Hindlimb muscle (tissue), 1 donor: ENCODE data around the gene XYLT1. TPM values are rescaled to one million over a fixed set of nuclear protein-coding genes. Genes with fewer than 3 reads are reported as not detected.
"Not testable (repeated sequence)": the region's sequence is repeated elsewhere in the genome, so short reads cannot be mapped to it uniquely, and the experiment has no call there.

Source experiments
- DNase-seq: peaks from one replicate; pipeline ENCODE4 v3.0.0-alpha.2; 2013
- polyA plus RNA-seq: library from polyadenylated mRNA; unstranded; fragments of 120-200 nt; gene quantifications from one replicate; pipeline ENCODE4 v1.2.1, GENCODE V29; 2013; ENCODE audit not compliant: insufficient read length

The XYLT1 gene
- polyA plus RNA-seq, 1 donor = 6.4 TPM

GRCh38 chr16:17335406-17335805 lies 135.4 kb downstream of the XYLT1 start:
- DNase-seq = not testable (repeated sequence)

DNA sequence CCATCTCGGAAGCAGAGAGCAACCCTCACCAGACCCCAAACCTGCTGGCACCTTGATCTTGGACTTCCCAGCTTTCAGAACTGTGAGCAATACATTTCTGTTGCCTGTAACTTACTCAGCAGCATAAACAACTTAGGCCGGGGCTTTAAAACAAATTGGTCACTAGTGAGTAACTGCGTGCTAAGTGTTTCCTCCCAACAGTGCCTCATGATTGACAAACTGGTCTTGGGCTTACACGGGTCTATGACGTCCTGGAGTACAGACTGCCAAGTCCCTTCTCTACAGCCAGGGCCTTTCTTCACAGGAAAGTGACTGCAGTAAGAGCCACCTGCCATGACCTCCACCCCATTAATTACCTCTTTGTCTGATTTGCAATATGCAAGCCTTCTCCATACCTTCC lies 136.7 kb downstream of the XYLT1 start:
- no peak for DNase-seq

GRCh38 chr16:17333229-17333628 lies 137.5 kb downstream of the XYLT1 start:
- DNase-seq = peak; percentile 53

DNA sequence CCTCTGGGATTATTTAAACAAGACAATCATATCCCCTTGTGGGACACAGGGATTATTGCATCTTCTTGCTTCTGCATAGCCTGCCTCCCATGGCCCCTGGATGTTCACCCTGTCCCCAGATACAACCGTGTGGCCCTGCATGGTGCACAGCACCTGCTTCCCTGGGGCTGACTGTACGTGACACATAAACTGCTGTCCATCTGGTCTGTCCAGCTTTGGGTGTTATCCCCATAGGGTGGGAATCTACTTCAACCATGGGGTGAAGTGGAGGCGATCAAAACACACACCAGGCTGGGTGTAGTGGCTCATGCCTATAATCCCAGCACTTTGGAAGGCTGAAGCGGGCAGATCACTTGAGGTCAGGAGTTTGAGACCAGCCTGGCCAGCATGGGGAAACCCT lies 138.8 kb downstream of the XYLT1 start:
- DNase-seq = no peak

DNA sequence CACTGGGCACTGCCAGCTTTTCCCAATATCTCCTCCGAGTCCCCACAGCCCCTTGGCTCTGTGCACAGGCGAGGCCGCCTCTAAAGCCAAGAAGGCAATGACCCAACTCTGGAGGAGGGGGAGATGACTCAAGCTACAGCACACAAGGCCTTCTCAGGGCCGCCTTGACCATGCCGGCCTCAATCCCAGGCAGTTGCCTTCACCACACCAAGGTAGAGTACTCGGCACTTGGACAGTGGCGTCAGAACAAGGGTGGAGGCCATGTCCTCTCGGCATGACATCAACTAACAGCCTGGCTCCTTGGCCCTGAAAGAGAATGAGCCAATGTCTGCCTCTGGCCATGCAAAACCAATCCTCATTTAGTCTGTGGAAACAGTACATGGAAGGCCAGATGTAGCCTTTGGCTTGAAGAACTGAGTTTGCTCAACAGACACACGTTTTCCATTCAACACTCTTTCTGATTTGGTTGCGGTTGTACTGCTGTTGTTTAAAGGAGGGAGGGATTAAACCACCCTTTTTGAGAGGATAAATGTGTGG lies 139.6 kb downstream of the XYLT1 start:
- DNase-seq = peak; percentile 64

- no peak for DNase-seq
These were observed 140.7 kb downstream of the XYLT1 start for GRCh38 chr16:17330044-17330443.

- no peak for DNase-seq
These were observed 141.4 kb downstream of the XYLT1 start for GRCh38 chr16:17329391-17329790.

GRCh38 chr16:17328932-17329331 lies 141.8 kb downstream of the XYLT1 start:
- peak; percentile 83 for DNase-seq

DNA sequence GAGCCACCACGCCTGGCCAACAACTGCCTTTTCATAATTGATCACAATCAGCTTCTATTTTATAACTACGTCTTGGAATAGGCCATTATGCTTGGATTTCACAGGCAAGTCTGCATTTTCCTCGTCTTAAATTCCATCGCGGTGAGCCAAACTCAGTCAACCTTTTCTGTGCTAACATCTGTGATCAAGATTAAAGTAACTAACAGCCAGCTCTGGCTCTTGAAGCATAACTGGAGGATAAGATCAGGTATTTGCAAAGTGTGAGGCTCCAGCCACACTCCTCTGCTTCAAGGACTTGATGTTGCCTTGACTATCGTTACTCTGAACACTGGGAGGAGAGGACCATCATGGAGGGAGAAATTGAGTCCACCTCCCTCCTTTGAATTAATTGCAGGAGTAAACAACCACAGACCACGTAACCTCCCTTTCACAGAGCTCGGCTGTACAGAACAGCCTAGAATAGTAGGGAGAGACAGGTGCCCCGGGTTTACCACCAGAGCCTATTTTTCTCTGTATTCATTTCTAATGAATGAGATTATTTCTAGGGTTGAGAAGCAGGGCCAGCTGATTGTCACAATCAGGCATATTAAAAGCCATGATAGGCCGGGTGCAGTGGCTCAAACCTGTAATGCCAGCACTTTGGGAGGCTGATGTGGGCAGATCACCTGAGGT lies 143.0 kb downstream of the XYLT1 start:
- no peak for DNase-seq

DNA sequence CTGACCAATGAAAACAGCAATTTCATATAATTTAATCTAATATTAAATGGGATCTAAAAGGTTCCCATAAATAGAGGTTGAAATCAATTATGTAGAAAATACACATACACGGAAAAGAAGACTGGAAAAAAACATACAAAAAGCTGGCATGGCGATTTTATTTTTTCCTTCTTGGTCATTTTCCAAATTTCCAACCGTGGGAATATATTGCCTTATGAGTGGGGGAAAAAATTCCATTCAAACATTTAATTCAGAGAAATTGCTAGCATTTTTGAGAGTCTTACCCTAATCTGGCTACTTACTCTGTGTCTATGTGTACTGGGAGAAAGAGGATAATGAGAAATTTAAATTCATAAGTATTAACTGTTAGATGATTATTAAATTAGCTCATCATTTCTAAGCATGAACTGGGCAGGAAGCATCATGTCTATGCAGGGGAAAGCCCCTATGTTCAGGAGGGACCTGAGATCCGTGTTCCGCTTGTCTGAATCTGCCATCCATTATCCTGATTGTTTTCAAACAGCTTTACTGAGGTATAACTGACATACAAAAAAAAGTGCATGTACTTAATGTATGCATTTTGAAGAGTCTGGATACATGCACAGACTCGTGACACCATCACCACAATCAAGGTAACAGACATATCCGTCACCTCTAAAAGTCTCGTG lies 145.2 kb downstream of the XYLT1 start:
- no peak for DNase-seq

- no peak for DNase-seq
These were observed 146.3 kb downstream of the XYLT1 start for GRCh38 chr16:17324451-17324850.

DNA sequence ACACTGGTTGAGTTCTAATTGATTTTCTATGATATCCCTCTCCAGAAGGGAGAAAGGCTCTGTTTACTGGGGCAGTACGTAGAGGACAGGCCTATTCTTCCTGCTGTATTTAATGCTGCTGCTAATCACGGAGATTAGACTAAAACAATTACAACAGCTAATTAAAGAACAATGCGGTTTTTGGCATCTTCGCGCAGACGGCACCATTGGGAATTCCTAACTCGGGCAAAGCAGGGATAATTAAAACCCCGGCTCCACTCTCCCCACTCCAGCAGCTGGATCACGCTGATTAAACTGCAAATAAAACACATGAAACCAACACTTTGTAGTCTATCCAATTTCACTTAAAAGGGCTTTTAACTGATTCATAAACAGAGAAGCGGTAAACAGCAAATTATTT lies 147.6 kb downstream of the XYLT1 start:
- DNase-seq = no peak

DNA sequence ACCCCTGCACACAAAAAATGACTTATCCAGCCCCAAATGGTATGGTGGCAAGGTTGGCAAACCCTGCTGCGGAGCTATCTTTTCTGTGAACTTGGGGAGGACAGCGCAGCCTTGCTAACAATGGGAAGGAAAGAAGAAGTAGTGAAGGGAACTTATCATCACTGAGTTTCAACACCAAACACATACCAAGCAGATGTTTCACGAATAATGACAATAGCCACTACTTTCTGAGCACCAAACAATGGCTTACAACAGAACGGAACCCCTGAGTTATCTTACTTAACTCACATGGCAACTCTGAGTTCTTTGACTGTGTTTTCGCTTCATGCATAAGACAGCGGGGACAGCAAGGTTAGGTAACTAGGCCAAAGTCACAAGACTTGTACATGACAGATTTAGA lies 148.9 kb downstream of the XYLT1 start:
- DNase-seq = no peak

DNA sequence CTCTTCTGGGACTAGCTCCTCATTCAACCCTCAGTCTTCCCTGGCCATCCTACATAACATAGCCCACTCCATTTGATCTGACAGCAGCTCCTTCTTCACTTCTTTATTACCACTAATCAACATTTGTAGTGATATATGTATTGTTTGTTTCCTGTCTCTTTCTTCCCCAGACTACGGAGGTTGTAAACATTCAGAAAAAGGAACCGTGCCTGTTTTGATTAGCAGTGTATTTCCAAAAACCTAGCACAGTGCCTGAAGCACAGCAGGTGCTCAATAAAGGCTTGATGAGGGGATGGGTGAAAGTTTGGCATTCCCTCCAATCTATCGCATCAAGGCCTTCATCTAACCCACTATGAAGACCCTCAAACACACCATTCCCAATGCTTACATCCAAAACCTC lies 150.8 kb downstream of the XYLT1 start:
- DNase-seq = no peak

- DNase-seq = no peak
These were observed 152.5 kb downstream of the XYLT1 start for GRCh38 chr16:17318238-17318637.

- no peak for DNase-seq
These were observed 154.8 kb downstream of the XYLT1 start for GRCh38 chr16:17316005-17316404.

- no peak for DNase-seq
These were observed 156.8 kb downstream of the XYLT1 start for GRCh38 chr16:17313793-17314547.

DNA sequence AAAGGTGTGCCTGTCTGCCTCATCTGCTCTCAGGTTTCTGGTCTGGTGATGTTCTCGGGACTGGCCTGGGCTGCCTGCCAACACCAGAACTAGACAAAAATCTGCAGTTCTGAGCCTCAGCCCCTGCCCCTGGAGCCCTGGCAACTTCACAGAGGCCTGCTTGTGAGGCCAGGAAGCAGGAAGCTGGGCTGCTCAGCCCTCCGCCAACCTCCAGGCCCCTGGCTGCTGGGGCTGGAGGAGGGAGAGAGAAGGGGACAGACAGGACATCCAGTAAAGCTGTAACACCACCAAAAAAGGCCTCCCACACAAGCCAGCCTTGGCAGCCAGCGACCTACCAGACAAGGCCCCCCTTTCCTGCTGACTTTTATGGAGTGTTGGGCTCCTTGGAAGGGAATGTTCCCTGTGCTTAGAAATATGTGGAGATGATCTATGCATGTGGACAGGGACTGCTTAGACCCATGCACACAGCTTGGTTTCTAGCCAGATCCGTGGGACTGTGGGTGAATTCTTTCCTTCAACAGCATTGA lies 157.6 kb downstream of the XYLT1 start:
- DNase-seq = peak; percentile 75

GRCh38 chr16:17312094-17312710 lies 158.6 kb downstream of the XYLT1 start:
- no peak for DNase-seq

DNA sequence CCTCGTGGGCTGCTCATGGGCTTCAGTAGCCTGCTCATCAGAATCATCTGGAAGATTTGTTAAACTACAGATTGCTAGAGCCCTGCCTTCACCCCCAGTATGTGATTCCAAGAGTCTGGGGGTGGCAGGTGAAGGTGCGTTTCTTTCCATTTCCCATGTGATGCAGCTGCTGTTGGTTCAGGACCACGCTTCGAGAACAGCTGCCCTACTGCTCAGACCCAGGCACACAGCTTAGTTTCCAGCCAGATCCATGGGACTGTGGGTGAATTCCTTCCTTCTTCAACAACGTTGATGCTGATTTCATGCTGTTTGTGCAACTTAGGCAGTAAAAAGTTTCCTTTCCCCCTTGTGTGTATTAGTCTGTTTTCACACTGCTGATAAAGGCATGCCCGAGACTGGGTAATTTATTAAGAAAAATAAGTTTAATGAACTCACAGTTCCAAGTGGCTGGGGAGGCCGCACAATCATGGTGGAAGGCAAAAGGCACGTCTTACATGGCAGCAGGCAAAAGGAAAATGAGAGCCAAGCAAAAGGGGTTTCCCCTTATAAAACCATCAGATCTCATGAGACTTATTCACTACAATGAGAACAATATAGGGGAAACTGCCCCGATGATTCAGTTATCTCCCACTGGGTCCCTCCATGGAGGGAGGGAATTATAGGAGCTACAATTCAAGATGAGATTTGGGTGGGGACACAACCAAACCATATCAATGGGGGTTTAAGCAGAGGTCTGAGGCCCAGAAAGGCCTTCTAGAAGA lies 159.2 kb downstream of the XYLT1 start:
- DNase-seq = no peak

- no peak for DNase-seq
These were observed 161.2 kb downstream of the XYLT1 start for GRCh38 chr16:17309510-17309909.

- DNase-seq = no peak
These were observed 162.6 kb downstream of the XYLT1 start for GRCh38 chr16:17308186-17308585.
